ENCODE measurements around the gene C12orf50.

- no peak for TF ChIP-seq REST (IDR thresholded peaks at IDR 0.05; ENCODE audit: insufficient read depth in 1 of 2, low read depth in 2 of 2, low read length in 2 of 2)
- no peak for TF ChIP-seq TAF1 (IDR thresholded peaks at IDR 0.05; ENCODE audit: borderline replicate concordance, insufficient read depth, low read length)
- TF ChIP-seq SIN3A (IDR thresholded peaks at IDR 0.05; ENCODE audit: borderline replicate concordance, insufficient read depth, low read length) = no peak
Measured at GRCh38 chr12:88067301-88067700, 38.1 kb upstream of the C12orf50 start.
